CD4-positive, alpha-beta T cell (primary cell): Measurements from ENCODE around the gene CPZ. TPM values are rescaled to one million over a fixed set of nuclear protein-coding genes. Genes with fewer than 3 reads are reported as not detected.

Source experiments
- ATAC-seq: fragments of 200-7000 bp; cut with Tn5 transposase; one replicate; pipeline ENCODE4 v1.10.0; 2022; ENCODE audit warnings: mild to moderate bottlenecking; ENCODE audit not compliant: poor library complexity
- CTCF ChIA-PET: fragments of 350-600 bp; sonication (Branson Sonifier 250); formaldehyde crosslinking; loops from one replicate; lab custom pipeline; 2021; ENCODE audit warnings: antibody characterized with exemption, inconsistent platforms; lab: Charles Lee
- POLR2A ChIA-PET: fragments of 350-600 bp; sonication (Branson Sonifier 250); formaldehyde crosslinking; loops from one replicate; lab custom pipeline; 2021; ENCODE audit warnings: antibody characterized with exemption, inconsistent platforms; lab: Charles Lee
- DNase-seq, 14 experiments: peaks; one replicate each; pipeline ENCODE4 v3.0.0-alpha.2; 2013 to 2020; ENCODE audit warnings: mixed read lengths in 2 of 14
- H3K27ac ChIP-seq, 2 donors: one replicate each; pipeline versions ENCODE4 v1.5.1 to v1.7.0; 2013; ENCODE audit warnings: low read length in 2 of 2, low read depth in 1 of 2, mild to moderate bottlenecking in 1 of 2
- H3K27me3 ChIP-seq, 2 experiments: 1 replicate in 1 of 2; 2 replicates in 1 of 2; pipeline versions ENCODE4 v1.6.1 to v1.7.0; 2013; ENCODE audit warnings: low read length in 2 of 2, control low read depth in 1 of 2, mild to moderate bottlenecking in 1 of 2, moderate library complexity in 1 of 2; ENCODE audit not compliant: insufficient read depth in 2 of 2, control insufficient read depth in 1 of 2
- H3K36me3 ChIP-seq: one replicate; pipeline ENCODE4 v1.6.1; 2013; ENCODE audit warnings: low read length, control low read depth; ENCODE audit not compliant: insufficient read depth
- H3K4me1 ChIP-seq: one replicate; pipeline ENCODE4 v1.6.1; 2013; ENCODE audit warnings: low read length, control low read depth; ENCODE audit not compliant: insufficient read depth
- H3K4me3 ChIP-seq: one replicate; pipeline ENCODE4 v1.5.1; 2013; ENCODE audit warnings: mild to moderate bottlenecking, low read length, moderate library complexity
- H3K9me3 ChIP-seq, 2 experiments: 1 replicate in 1 of 2; 2 replicates in 1 of 2; pipeline versions ENCODE4 v1.6.1 to v1.7.0; 2013; ENCODE audit warnings: low read length in 2 of 2, mild to moderate bottlenecking in 2 of 2, control low read depth in 1 of 2, moderate library complexity in 1 of 2; ENCODE audit not compliant: control insufficient read depth in 1 of 2, insufficient read depth in 1 of 2
- H3K27ac Mint-ChIP-seq: one replicate; pipeline ENCODE4 v1.8.0; 2020; ENCODE audit warnings: mixed read lengths
- H3K27me3 Mint-ChIP-seq: one replicate; pipeline ENCODE4 v1.8.0; 2021; ENCODE audit warnings: mixed read lengths
- H3K36me3 Mint-ChIP-seq: one replicate; pipeline ENCODE4 v1.8.0; 2021; ENCODE audit warnings: low read depth, mixed read lengths
- H3K4me1 Mint-ChIP-seq: one replicate; pipeline ENCODE4 v1.8.0; 2021; ENCODE audit warnings: low read depth, mixed read lengths
- H3K4me3 Mint-ChIP-seq: one replicate; pipeline ENCODE4 v1.8.0; 2020; ENCODE audit warnings: mild to moderate bottlenecking, mixed read lengths
- H3K9me3 Mint-ChIP-seq: one replicate; pipeline ENCODE4 v1.8.0; 2020; ENCODE audit warnings: mixed read lengths
- CTCF ChIP-seq: fragments of 200-600 bp; IDR thresholded peaks from one replicate; pipeline ENCODE4 v1.8.0; 2022; ENCODE audit warnings: antibody characterized with exemption, mild to moderate bottlenecking
- intact Hi-C, 2 experiments: fragments of 100-400 bp; cut with DNase I in 1 of 2; cut with micrococcal nuclease in 1 of 2; formaldehyde crosslinking; loops; one replicate each; pipeline versions ENCODE4 v1.15.1 to v1.9.0; 2023 to 2025; cut with DNase I, micrococcal nuclease
- total RNA-seq, 174 experiments: library from RNA in 2 of 174; stranded (reverse) in 2 of 174; gene quantifications; one replicate each; pipeline ENCODE4 v1.2.3 and lab custom pipeline; 2021 to 2026

CPZ gene
- total RNA-seq, 2 experiments from 2014 or later: not detected

- CTCF ChIA-PET: no interaction called here
- H3K4me3 ChIP-seq: no peak overlapping the region
- Mint-ChIP-seq H3K9me3 (no peaks in the 10 kb centered on the region), H3K4me3 (no peak overlapping the region), H3K27me3 (peaks cover 5% of the 10 kb centered on the region), H3K27ac (no peak overlapping the region), H3K36me3 (no peaks in the 10 kb centered on the region), H3K4me1 (no peaks in the 10 kb centered on the region)
- H3K27ac ChIP-seq: no peak overlapping the region
- H3K27me3 ChIP-seq: no peaks in the 10 kb centered on the region
- POLR2A ChIA-PET: no interaction called here
- H3K9me3 ChIP-seq: peaks cover 0 to 21% of the 10 kb centered on the region in 2 experiments
- H3K36me3 ChIP-seq: no peaks in the 10 kb centered on the region
- intact Hi-C loops: loop anchor here in 1 of 2 experiments (10.0 kb wide), 1 partner anchor 314 kb away; no protein-coding TSS in a partner anchor
- ATAC-seq: no peak
- TF ChIP-seq CTCF: no peak
- DNase-seq: no peak
- no peaks in the 10 kb centered on the region for H3K4me1 ChIP-seq
Observed at GRCh38 chr4:8601086-8601485, 8.5 kb downstream of the CPZ start.

GRCh38 chr4:8601556-8601955 is 9.0 kb downstream of the CPZ start:
- TF ChIP-seq CTCF: no peak
- no peaks in the 10 kb centered on the region for H3K4me1 ChIP-seq
- no peak overlapping the region for H3K27ac Mint-ChIP-seq
- no peak for ATAC-seq
- H3K4me3 Mint-ChIP-seq: no peak overlapping the region
- no peaks in the 10 kb centered on the region for H3K36me3 ChIP-seq
- H3K27me3 Mint-ChIP-seq: peaks cover 4% of the 10 kb centered on the region
- POLR2A ChIA-PET: no interaction called here
- H3K4me1 Mint-ChIP-seq: no peaks in the 10 kb centered on the region
- no peaks in the 10 kb centered on the region for H3K27me3 ChIP-seq
- no peak for DNase-seq
- H3K9me3 ChIP-seq: peaks cover 0 to 21% of the 10 kb centered on the region in 2 experiments
- H3K36me3 Mint-ChIP-seq: no peaks in the 10 kb centered on the region
- H3K27ac ChIP-seq: no peak overlapping the region
- H3K9me3 Mint-ChIP-seq: no peaks in the 10 kb centered on the region
- no peak overlapping the region for H3K4me3 ChIP-seq
- intact Hi-C loops: loop anchor here in 1 of 2 experiments (10.0 kb wide), 1 partner anchor 313 kb away; no protein-coding TSS in a partner anchor
- CTCF ChIA-PET: no interaction called here

DNA sequence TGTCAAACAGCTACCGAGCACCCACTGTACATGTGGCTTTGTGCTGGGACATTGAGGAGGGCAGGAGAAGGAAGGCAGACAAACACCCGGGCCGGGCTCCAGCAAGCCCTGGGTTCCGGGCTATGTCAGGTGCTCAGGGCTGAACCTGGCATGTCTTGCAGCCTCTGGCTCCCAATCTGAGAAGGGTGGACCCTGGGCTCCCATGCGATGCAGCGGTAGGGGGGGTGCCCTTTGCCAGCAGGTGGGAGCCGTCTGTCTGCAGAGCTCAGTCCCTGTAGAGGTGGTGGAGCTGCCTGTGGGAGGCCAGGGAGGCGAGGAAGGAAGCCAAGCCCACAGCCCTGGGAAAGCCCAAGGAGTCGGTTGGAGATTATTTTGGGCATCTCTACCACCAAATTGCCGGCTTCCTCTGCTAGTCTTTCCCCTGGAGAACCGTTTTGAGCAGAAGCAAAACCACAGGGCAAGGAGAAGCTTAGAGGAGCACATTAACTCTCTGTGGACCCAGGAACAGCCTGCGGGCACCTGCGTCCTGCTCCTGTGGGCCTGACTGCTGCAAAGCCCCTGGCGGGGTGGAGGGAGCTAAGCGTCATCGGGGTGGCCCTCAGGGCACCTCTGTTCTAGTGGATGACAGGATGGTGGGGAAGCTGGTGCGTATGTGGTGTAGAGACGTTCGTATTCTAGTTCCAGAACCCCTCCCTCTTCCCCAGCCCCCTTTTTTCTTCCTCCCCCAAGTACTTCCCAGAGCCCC is 10.3 kb downstream of the CPZ start:
- Histone ChIP-seq H3K27ac (no peak overlapping the region), H3K4me1 (peaks cover 6% of the 10 kb centered on the region), H3K9me3 (peaks cover 0 to 14% of the 10 kb centered on the region in 2 experiments), H3K4me3 (no peak overlapping the region), H3K36me3 (no peaks in the 10 kb centered on the region), H3K27me3 (no peaks in the 10 kb centered on the region)
- Mint-ChIP-seq H3K27ac (no peak overlapping the region), H3K27me3 (no peaks in the 10 kb centered on the region), H3K4me3 (no peak overlapping the region), H3K36me3 (no peaks in the 10 kb centered on the region), H3K9me3 (no peaks in the 10 kb centered on the region), H3K4me1 (no peaks in the 10 kb centered on the region)
- DNase-seq (no peak), ATAC-seq (no peak)
- CTCF ChIA-PET: no interaction called here
- intact Hi-C loops: loop anchor here in 1 of 2 experiments (10.0 kb wide), 1 partner anchor 312 kb away; no protein-coding TSS in a partner anchor
- POLR2A ChIA-PET: no interaction called here
- no peak for TF ChIP-seq CTCF
